Suprapubic skin (tissue), 3 donors: ENCODE results near the gene MCTP2.

Source experiments
- POLR2AphosphoS5 ChIP-seq, 3 donors: sonication (generic); formaldehyde crosslinking; IDR thresholded peaks; one replicate each; pipeline ENCODE4 v1.6.1; 2017; ENCODE audit warnings: antibody characterized with exemption in 3 of 3
- TF ChIP-seq, protein P1 (sequence below), 2 donors: fragments of 200-600 bp in 1 of 2; fragments of 450-650 bp in 1 of 2; sonication (generic) in 1 of 2; IDR thresholded peaks; one replicate each; pipeline ENCODE4 v1.5.1; 2016 to 2019; ENCODE audit warnings: antibody characterized with exemption in 2 of 2, mild to moderate bottlenecking in 1 of 2, moderate library complexity in 1 of 2

DNA sequence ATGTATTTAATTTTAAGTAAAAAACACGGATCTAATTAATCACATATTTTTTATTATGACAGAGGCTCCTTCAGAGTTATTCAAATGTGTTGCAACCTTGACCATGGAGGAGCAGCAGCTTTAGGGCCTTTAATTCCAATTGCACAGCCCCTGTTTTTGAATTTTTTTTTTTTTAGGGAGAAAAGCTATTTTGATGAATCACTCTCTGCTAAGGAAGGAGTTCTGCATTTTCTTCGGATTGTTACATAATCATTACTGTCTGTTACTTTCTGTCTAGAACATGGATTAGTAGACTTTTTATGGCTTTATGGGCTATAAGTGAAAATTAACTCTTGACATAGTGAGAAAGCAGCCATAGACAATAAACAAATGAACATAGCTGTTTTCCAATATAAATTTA, 90.8 kb downstream of the MCTP2 start:
- TF ChIP-seq POLR2AphosphoS5 (IDR thresholded peaks at IDR 0.05): no peak
- TF ChIP-seq, protein P1, sequence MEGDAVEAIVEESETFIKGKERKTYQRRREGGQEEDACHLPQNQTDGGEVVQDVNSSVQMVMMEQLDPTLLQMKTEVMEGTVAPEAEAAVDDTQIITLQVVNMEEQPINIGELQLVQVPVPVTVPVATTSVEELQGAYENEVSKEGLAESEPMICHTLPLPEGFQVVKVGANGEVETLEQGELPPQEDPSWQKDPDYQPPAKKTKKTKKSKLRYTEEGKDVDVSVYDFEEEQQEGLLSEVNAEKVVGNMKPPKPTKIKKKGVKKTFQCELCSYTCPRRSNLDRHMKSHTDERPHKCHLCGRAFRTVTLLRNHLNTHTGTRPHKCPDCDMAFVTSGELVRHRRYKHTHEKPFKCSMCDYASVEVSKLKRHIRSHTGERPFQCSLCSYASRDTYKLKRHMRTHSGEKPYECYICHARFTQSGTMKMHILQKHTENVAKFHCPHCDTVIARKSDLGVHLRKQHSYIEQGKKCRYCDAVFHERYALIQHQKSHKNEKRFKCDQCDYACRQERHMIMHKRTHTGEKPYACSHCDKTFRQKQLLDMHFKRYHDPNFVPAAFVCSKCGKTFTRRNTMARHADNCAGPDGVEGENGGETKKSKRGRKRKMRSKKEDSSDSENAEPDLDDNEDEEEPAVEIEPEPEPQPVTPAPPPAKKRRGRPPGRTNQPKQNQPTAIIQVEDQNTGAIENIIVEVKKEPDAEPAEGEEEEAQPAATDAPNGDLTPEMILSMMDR (IDR thresholded peaks at IDR 0.05): no peak
